Esophagus squamous epithelium (tissue), 5 donors: ENCODE data around the gene C8B. TPM values are rescaled to one million over a fixed set of nuclear protein-coding genes. Genes with fewer than 3 reads are reported as not detected.

Experiments used
- DNase-seq: peaks from one replicate; lab custom pipeline; 2025; lab: John Stamatoyannopoulos, UW
- H3K27ac ChIP-seq, 4 donors: fragments of 200-600 bp; sonication (generic); one replicate each; pipeline ENCODE4 v1.5.1; 2016 to 2019; ENCODE audit warnings: mild to moderate bottlenecking in 1 of 4
- H3K27me3 ChIP-seq, 4 donors: fragments of 200-600 bp; sonication (generic); 1 replicate in 3 of 4; 2 replicates in 1 of 4; pipeline versions ENCODE4 v1.5.1 to v1.6.0; 2017 to 2021; ENCODE audit warnings: antibody characterized with exemption in 1 of 4
- H3K36me3 ChIP-seq, 3 donors: fragments of 200-600 bp; sonication (generic); one replicate each; pipeline ENCODE4 v1.5.1; 2016 to 2019
- H3K4me1 ChIP-seq, 3 donors: fragments of 200-600 bp; sonication (generic); one replicate each; pipeline ENCODE4 v1.5.1; 2017 to 2019
- H3K4me3 ChIP-seq, 4 donors: fragments of 200-600 bp; sonication (generic); 1 replicate in 3 of 4; 2 replicates in 1 of 4; pipeline ENCODE4 v1.5.1; 2016 to 2019; ENCODE audit warnings: mild to moderate bottlenecking in 2 of 4, moderate library complexity in 1 of 4
- H3K9me3 ChIP-seq, 3 donors: fragments of 200-600 bp; sonication (generic); one replicate each; pipeline ENCODE4 v1.5.1; 2016 to 2019
- CTCF ChIP-seq, 6 experiments: fragments of 450-650 bp in 4 of 6; fragments of 200-600 bp in 2 of 6; sonication (generic) in 2 of 6; IDR thresholded peaks; one replicate each; pipeline ENCODE4 v1.5.1; 2016 to 2019; ENCODE audit warnings: antibody characterized with exemption in 6 of 6, mild to moderate bottlenecking in 4 of 6, moderate library complexity in 4 of 6
- POLR2A ChIP-seq, 4 donors: fragments of 450-650 bp; IDR thresholded peaks; one replicate each; pipeline ENCODE4 v1.6.1; 2017; ENCODE audit warnings: antibody characterized with exemption in 4 of 4, mild to moderate bottlenecking in 4 of 4, moderate library complexity in 3 of 4
- WGBS, 2 donors: methylation state at CpG; one replicate each; pipeline ENCODE4 v1.1.5; 2018; 5-methylcytosine and 5-hydroxymethylcytosine counted together
- intact Hi-C: fragments of 100-400 bp; cut with DNase I; formaldehyde crosslinking; loops from one replicate; pipeline ENCODE4 v1.15.0; 2022
- total RNA-seq, 4 donors: library from RNA; depleted of rRNA; stranded (reverse); fragments of >200 nt; gene quantifications; one replicate each; pipeline ENCODE4 v1.1.0, GENCODE V29; 2016
- donor health status: DM: yes; HTN: yes; CAD: no.

The C8B gene
- total RNA-seq, 4 donors from 2014 or later: 0.30 TPM; not detected in 3

- no peak for DNase-seq
- TF ChIP-seq POLR2A (IDR thresholded peaks at IDR 0.05): no peak
- TF ChIP-seq CTCF (IDR thresholded peaks at IDR 0.05): no peak
- intact Hi-C loops: no loop called here
- no peaks in the 10 kb centered on the region for H3K36me3 ChIP-seq
- no peaks in the 10 kb centered on the region for H3K9me3 ChIP-seq
- 22 to 26% methylated on average over 2 of the region's 2 CpGs for WGBS, 2 donors
- no peak overlapping the region for H3K4me3 ChIP-seq
- no peak overlapping the region for H3K27ac ChIP-seq
- H3K4me1 ChIP-seq: no peaks in the 10 kb centered on the region
- no peaks in the 10 kb centered on the region for H3K27me3 ChIP-seq
Measured at GRCh38 chr1:57007948-57008347, 42.1 kb upstream of the C8B start.

- DNase-seq: no peak
- H3K27ac ChIP-seq: no peak overlapping the region
- WGBS, 2 donors: 50 to 68% methylated on average over 2 of the region's 2 CpGs
- H3K4me3 ChIP-seq: no peak overlapping the region
- intact Hi-C loops: no loop called here
- H3K36me3 ChIP-seq: no peaks in the 10 kb centered on the region
- H3K27me3 ChIP-seq: no peaks in the 10 kb centered on the region
- H3K4me1 ChIP-seq: no peaks in the 10 kb centered on the region
- no peaks in the 10 kb centered on the region for H3K9me3 ChIP-seq
- TF ChIP-seq CTCF (IDR thresholded peaks at IDR 0.05): no peak
- no peak for TF ChIP-seq POLR2A (IDR thresholded peaks at IDR 0.05)
Measured at GRCh38 chr1:57007472-57007871, 41.7 kb upstream of the C8B start.

- TF ChIP-seq POLR2A (IDR thresholded peaks at IDR 0.05) (no peak), CTCF (IDR thresholded peaks at IDR 0.05) (no peak)
Measured at GRCh38 chr1:57003398-57004139, 37.8 kb upstream of the C8B start.

GRCh38 chr1:56995414-56996100 is 29.7 kb upstream of the C8B start:
- intact Hi-C loops: no loop called here
- H3K27ac ChIP-seq: no peak overlapping the region

More at GRCh38 chr1:57003398-57004139, 37.8 kb upstream of the C8B start:
- intact Hi-C loops: no loop called here
- 44 to 53% methylated on average over 4 of the region's 4 CpGs for WGBS, 2 donors
- DNase-seq: no peak
- Histone ChIP-seq H3K27me3 (no peaks in the 10 kb centered on the region), H3K4me3 (no peak overlapping the region), H3K36me3 (no peaks in the 10 kb centered on the region), H3K4me1 (no peaks in the 10 kb centered on the region), H3K9me3 (no peaks in the 10 kb centered on the region), H3K27ac (no peak overlapping the region)

More at GRCh38 chr1:56995414-56996100, 29.7 kb upstream of the C8B start:
- Histone ChIP-seq H3K4me1 (no peaks in the 10 kb centered on the region), H3K4me3 (no peak overlapping the region), H3K27me3 (no peaks in the 10 kb centered on the region), H3K9me3 (no peaks in the 10 kb centered on the region), H3K36me3 (no peaks in the 10 kb centered on the region)
- TF ChIP-seq POLR2A (IDR thresholded peaks at IDR 0.05): no peak
- TF ChIP-seq CTCF (IDR thresholded peaks at IDR 0.05): no peak
- WGBS, 2 donors: 75 to 78% methylated on average over 4 of the region's 4 CpGs
- DNase-seq: no peak
